Neural progenitor cell (in vitro differentiated cells): Measurements from ENCODE around the gene DYTN. TPM values are rescaled to one million over a fixed set of nuclear protein-coding genes. Genes with fewer than 3 reads are reported as not detected.

Experiments
- DNase-seq: peaks from one replicate; pipeline ENCODE4 v3.0.0-alpha.2; 2016; ENCODE audit warnings: low spot score
- H2AFZ ChIP-seq: fragments of 200-600 bp; sonication (generic); replicated peaks from 2 replicates; pipeline ENCODE4 v1.6.1; 2016; ENCODE audit warnings: antibody characterized with exemption
- H3F3A ChIP-seq: fragments of 200-600 bp; sonication (generic); 2 replicates; pipeline ENCODE4 v1.6.1; 2016; ENCODE audit warnings: antibody characterized with exemption, low read depth
- H3K27ac ChIP-seq: fragments of 200-600 bp; sonication (generic); 2 replicates; pipeline ENCODE4 v1.5.1; 2016; ENCODE audit warnings: mild to moderate bottlenecking
- H3K27me3 ChIP-seq: fragments of 200-600 bp; sonication (generic); 2 replicates; pipeline ENCODE4 v1.6.1; 2016; ENCODE audit warnings: mild to moderate bottlenecking, moderate library complexity
- H3K36me3 ChIP-seq: fragments of 200-600 bp; sonication (generic); 2 replicates; pipeline ENCODE4 v1.5.1; 2016
- H3K4me1 ChIP-seq: fragments of 200-600 bp; sonication (generic); 2 replicates; pipeline ENCODE4 v1.6.1; 2016; ENCODE audit warnings: mixed run types
- H3K4me2 ChIP-seq: fragments of 200-600 bp; sonication (generic); 2 replicates; pipeline ENCODE4 v1.6.1; 2016
- H3K4me3 ChIP-seq: fragments of 200-600 bp; sonication (generic); 2 replicates; pipeline ENCODE4 v1.5.1; 2016
- H3K79me2 ChIP-seq: fragments of 200-600 bp; sonication (generic); 2 replicates; pipeline ENCODE4 v1.6.1; 2016; ENCODE audit warnings: low read depth
- H3K9ac ChIP-seq: fragments of 200-600 bp; sonication (generic); 2 replicates; pipeline ENCODE4 v1.6.1; 2016
- H3K9me3 ChIP-seq: fragments of 200-600 bp; sonication (generic); 2 replicates; pipeline ENCODE4 v1.5.1; 2016; ENCODE audit warnings: low read depth
- H4K20me1 ChIP-seq: fragments of 200-600 bp; sonication (generic); 2 replicates; pipeline ENCODE4 v1.6.1; 2016; ENCODE audit warnings: low read depth
- H3K27ac Mint-ChIP-seq: 3 replicates; pipeline ENCODE4 v1.8.0; 2021; ENCODE audit warnings: mixed read lengths
- H3K27me3 Mint-ChIP-seq: 2 replicates; pipeline ENCODE4 v1.8.0; 2022; ENCODE audit warnings: low read depth, mild to moderate bottlenecking, inconsistent platforms, moderate library complexity, mixed read lengths; ENCODE audit not compliant: insufficient read depth
- H3K36me3 Mint-ChIP-seq: 3 replicates; pipeline ENCODE4 v1.8.0; 2021; ENCODE audit warnings: mixed read lengths
- H3K4me1 Mint-ChIP-seq: 3 replicates; pipeline ENCODE4 v1.8.0; 2021; ENCODE audit warnings: mixed read lengths
- H3K4me3 Mint-ChIP-seq: 3 replicates; pipeline ENCODE4 v1.8.0; 2021; ENCODE audit warnings: mild to moderate bottlenecking, moderate library complexity, mixed read lengths
- H3K9me3 Mint-ChIP-seq: 3 replicates; pipeline ENCODE4 v1.8.0; 2020; ENCODE audit warnings: mixed read lengths
- CTCF ChIP-seq: fragments of 200-600 bp; sonication (generic); IDR thresholded peaks from 2 replicates; pipeline ENCODE4 v1.5.1; 2017; ENCODE audit warnings: antibody characterized with exemption, mild to moderate bottlenecking
- EZH2 ChIP-seq: fragments of 200-600 bp; sonication (generic); IDR thresholded peaks from 2 replicates; pipeline ENCODE4 v1.6.1; 2017; ENCODE audit warnings: antibody characterized with exemption, mild to moderate bottlenecking, moderate library complexity
- EZH2phosphoT487 ChIP-seq: fragments of 200-600 bp; sonication (generic); IDR thresholded peaks from 2 replicates; pipeline ENCODE4 v1.6.1; 2017; ENCODE audit warnings: antibody characterized with exemption
- total RNA-seq: library from RNA; depleted of rRNA; stranded (reverse); fragments of >200 nt; gene quantifications from 2 replicates; pipeline ENCODE4 v1.2.3, GENCODE V29; 2015; ENCODE audit warnings: low replicate concordance

The DYTN gene
- total RNA-seq, 1 donor from 2014 or later: not detected

- H3K27ac Mint-ChIP-seq: no peak overlapping the region
- no peaks in the 10 kb centered on the region for H3K4me1 Mint-ChIP-seq
- Histone ChIP-seq H3K4me2 (no peak overlapping the region), H3K79me2 (no peaks in the 10 kb centered on the region), H3F3A (no peaks in the 10 kb centered on the region), H4K20me1 (no peaks in the 10 kb centered on the region), H3K9ac (no peak overlapping the region), H3K9me3 (no peaks in the 10 kb centered on the region), H3K4me3 (no peak overlapping the region), H3K27ac (no peak overlapping the region), H3K36me3 (no peaks in the 10 kb centered on the region), H2AFZ (no peak overlapping the region), H3K4me1 (no peaks in the 10 kb centered on the region), H3K27me3 (no peaks in the 10 kb centered on the region)
- no peaks in the 10 kb centered on the region for H3K27me3 Mint-ChIP-seq
- no peaks in the 10 kb centered on the region for H3K9me3 Mint-ChIP-seq
- no peak overlapping the region for H3K4me3 Mint-ChIP-seq
- H3K36me3 Mint-ChIP-seq: no peaks in the 10 kb centered on the region
- TF ChIP-seq CTCF (no peak), EZH2 (no peak), EZH2phosphoT487 (no peak)
- DNase-seq: peak; percentile 8
Measured at GRCh38 chr2:206698811-206699210, 19.4 kb downstream of the DYTN start.

- DNase-seq: no peak
- Mint-ChIP-seq H3K4me3 (no peak overlapping the region), H3K27ac (no peak overlapping the region), H3K27me3 (no peaks in the 10 kb centered on the region), H3K4me1 (no peaks in the 10 kb centered on the region), H3K9me3 (no peaks in the 10 kb centered on the region), H3K36me3 (no peaks in the 10 kb centered on the region)
- TF ChIP-seq EZH2: no peak
- no peak for TF ChIP-seq EZH2phosphoT487
- no peak for TF ChIP-seq CTCF
- Histone ChIP-seq H3K9me3 (no peaks in the 10 kb centered on the region), H4K20me1 (no peaks in the 10 kb centered on the region), H3K27me3 (no peaks in the 10 kb centered on the region), H3K9ac (no peak overlapping the region), H3K4me3 (no peak overlapping the region), H3K36me3 (no peaks in the 10 kb centered on the region), H3F3A (no peaks in the 10 kb centered on the region), H3K79me2 (no peaks in the 10 kb centered on the region), H3K27ac (no peak overlapping the region), H3K4me2 (no peak overlapping the region), H3K4me1 (no peaks in the 10 kb centered on the region), H2AFZ (no peak overlapping the region)
Measured at GRCh38 chr2:206696910-206697309, 21.3 kb downstream of the DYTN start.

- TF ChIP-seq EZH2phosphoT487 (no peak), CTCF (peak; percentile 84), EZH2 (no peak)
- H4K20me1 ChIP-seq: no peaks in the 10 kb centered on the region
- H3K27ac ChIP-seq: no peak overlapping the region
- no peak overlapping the region for H2AFZ ChIP-seq
- H3K79me2 ChIP-seq: no peaks in the 10 kb centered on the region
- H3K4me1 ChIP-seq: no peaks in the 10 kb centered on the region
- H3K4me3 ChIP-seq: no peak overlapping the region
- no peak overlapping the region for H3K4me3 Mint-ChIP-seq
- H3F3A ChIP-seq: no peaks in the 10 kb centered on the region
- no peaks in the 10 kb centered on the region for H3K27me3 ChIP-seq
- no peak overlapping the region for H3K27ac Mint-ChIP-seq
- DNase-seq: peak; percentile 72
- H3K36me3 Mint-ChIP-seq: no peaks in the 10 kb centered on the region
- H3K9me3 ChIP-seq: no peaks in the 10 kb centered on the region
- H3K4me1 Mint-ChIP-seq: no peaks in the 10 kb centered on the region
- H3K9ac ChIP-seq: no peak overlapping the region
- H3K27me3 Mint-ChIP-seq: no peaks in the 10 kb centered on the region
- H3K36me3 ChIP-seq: no peaks in the 10 kb centered on the region
- H3K9me3 Mint-ChIP-seq: no peaks in the 10 kb centered on the region
- no peak overlapping the region for H3K4me2 ChIP-seq
Measured at GRCh38 chr2:206693399-206694137, 24.6 kb downstream of the DYTN start.
